ENCODE results near the gene FGR. TPM values are rescaled to one million over a fixed set of nuclear protein-coding genes. Genes with fewer than 3 reads are reported as not detected.

FGR gene
- total RNA-seq, 2 donors from 2014 or later = 0.62 to 2.1 TPM

DNA sequence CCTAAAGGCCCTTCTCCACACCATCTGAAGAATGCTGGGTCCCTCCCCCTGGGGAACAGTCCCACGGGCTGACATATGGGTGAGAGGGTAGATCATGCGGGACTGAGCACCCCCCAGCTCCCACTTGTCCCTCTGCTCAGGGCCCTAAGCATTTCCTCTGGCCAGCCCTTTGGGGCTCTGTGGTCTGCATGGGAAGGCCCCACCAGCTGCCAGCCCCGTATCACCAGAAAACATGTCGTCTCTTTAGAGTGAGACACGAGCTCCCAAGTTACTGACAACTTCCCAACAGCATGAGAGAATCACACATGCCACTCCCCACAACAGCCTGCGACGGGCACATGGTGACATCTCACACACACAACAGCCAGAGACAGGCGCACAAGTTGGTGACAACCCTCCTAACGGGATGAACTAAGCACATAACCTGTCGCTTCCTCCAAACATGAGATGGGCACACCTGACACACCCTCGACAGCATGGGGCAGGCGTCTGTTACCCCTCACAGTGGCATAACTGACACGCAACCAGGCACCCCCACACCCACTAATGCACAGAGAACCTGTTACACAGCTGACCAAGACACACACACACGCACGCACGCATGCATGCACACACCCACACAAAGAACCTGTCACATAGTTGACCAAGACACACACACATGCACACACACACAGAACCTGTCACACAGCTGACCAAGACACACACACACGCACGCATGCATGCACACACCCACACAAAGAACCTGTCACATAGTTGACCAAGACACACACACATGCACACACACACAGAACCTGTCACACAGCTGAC is 72.2 kb downstream of the FGR start:
- no peak overlapping the region for H3K27ac Mint-ChIP-seq
- no peak for DNase-seq
- ATAC-seq (replicated peaks in 1 of 2) = no peak
- H3K4me3 Mint-ChIP-seq = no peak overlapping the region
- no peaks in the 10 kb centered on the region for H3K36me3 Mint-ChIP-seq (ENCODE audit: insufficient read depth in 2 of 2)
- H3K4me1 Mint-ChIP-seq (ENCODE audit: low read depth) = peaks cover 2% of the 10 kb centered on the region
- H3K27me3 Mint-ChIP-seq (ENCODE audit: low read depth) = no peaks in the 10 kb centered on the region
- H3K9me3 Mint-ChIP-seq = no peaks in the 10 kb centered on the region

Other genes with a start within 250 kb of the FGR start
- gene GPR3, start 242.6 kb downstream of the FGR start, total RNA-seq = under 1 TPM; 0.81 to 0.91 TPM
- gene WASF2, start 145.0 kb downstream of the FGR start, total RNA-seq = 100 to 1,000 TPM; 146 to 197 TPM
- 1 to 10 TPM; 8.4 to 9.3 TPM for gene AHDC1, start 31.0 kb downstream of the FGR start, total RNA-seq
- gene IFI6, start 37.0 kb upstream of the FGR start, total RNA-seq = 10 to 100 TPM; 19.3 to 56.1 TPM
- gene FAM76A, start 90.8 kb upstream of the FGR start, total RNA-seq = 10 to 100 TPM; 12.4 to 15.3 TPM
- gene STX12, start 138.0 kb upstream of the FGR start, total RNA-seq = 10 to 100 TPM; 24.7 to 25.0 TPM
- 10 to 100 TPM; 58.4 to 59.0 TPM for gene PPP1R8, start 195.6 kb upstream of the FGR start, total RNA-seq
- 10 to 100 TPM; 26.0 to 81.0 TPM for gene THEMIS2, start 237.4 kb upstream of the FGR start, total RNA-seq